Tongue (tissue), 2 donors: ENCODE measurements around the gene RFFL. TPM values are rescaled to one million over a fixed set of nuclear protein-coding genes. Genes with fewer than 3 reads are reported as not detected.
A peak's percentile ranks its signal among the peaks of the same experiment; 100 is the strongest.

Source experiments
- DNase-seq: peaks from one replicate; pipeline ENCODE4 v3.0.0-alpha.2; 2015
- total RNA-seq: library from RNA; depleted of rRNA; stranded (reverse); fragments of >200 nt; gene quantifications from one replicate; pipeline ENCODE4 v1.2.3, GENCODE V29; 2014

Gene RFFL
- total RNA-seq, 1 donor from 2014 or later: 31.6 TPM

DNA sequence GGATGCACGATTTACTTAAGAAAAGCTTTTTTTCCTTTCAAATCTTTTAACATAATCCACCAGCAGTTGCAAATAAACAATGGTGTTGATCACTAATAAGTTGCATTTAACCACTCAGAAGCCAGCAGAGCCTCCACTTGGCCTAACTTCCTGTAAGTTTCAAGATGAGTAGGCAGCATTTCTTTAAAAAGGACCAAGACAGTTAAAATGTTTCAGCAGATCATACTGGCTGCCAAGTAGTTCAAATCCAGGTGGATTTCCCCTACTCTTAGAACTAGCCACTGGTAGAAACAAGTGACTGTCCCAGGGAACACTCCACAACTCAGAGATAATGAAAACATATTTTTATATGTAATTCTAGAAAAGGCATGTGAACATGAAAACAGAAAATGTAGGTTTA lies 17.0 kb upstream of the RFFL start:
- no peak for DNase-seq

DNA sequence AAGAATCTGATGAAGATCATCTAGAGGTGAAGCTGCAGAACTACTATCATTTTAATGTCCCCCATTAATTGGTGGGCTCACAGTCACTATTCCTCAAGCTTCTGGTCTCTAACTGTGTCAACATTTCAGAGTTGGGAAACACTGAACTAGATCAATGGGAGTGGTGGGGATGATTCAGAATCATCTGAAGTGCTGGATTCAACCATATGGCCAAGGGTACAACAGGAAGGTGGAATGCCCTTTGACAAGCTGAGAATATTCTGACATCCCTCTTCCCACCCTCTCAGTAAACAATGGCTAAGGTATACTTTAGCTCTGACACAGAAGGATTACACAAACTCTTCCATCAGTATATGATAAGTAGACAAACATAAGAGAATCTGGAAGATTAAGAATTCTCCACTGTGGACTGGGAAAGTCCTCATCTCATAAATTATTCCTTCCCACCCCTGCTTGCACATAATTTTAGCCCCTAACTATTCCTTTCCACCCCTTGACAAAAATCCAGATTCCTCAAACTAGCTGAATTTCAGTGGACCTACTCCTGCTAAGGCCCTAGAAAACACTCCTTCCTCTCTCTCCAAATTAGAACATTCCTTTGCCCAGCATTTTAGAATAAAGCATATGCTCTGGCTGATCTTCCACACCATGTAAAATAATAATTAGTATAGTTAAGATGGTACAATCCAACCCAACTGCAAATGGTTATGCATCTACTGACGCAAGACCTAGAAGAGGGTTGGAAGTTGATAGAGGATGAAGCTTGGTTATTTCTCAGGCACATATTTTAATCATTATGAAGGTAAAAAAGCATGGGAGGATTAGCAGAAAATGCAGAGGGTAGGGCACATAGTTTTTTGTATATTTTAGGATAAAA lies 16.3 kb upstream of the RFFL start:
- DNase-seq: no peak

DNA sequence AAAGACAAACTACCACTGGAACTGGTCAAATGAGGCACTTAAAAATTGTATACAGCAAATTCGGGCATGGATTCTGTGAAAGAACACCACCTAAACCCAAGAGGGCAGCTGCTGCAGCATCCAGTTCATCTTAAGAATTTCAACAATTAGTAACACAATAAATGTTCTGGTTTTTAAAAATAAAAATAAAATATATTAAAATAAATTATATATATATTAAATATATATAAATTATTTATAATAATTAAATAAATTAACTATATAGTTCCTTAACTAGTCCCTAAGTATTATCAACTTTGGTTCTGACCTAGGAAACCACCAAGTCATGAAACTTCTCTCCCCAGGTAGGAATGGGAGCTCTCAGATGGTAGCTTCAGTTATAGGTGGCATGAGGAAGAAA lies 13.4 kb upstream of the RFFL start:
- DNase-seq: no peak

DNA sequence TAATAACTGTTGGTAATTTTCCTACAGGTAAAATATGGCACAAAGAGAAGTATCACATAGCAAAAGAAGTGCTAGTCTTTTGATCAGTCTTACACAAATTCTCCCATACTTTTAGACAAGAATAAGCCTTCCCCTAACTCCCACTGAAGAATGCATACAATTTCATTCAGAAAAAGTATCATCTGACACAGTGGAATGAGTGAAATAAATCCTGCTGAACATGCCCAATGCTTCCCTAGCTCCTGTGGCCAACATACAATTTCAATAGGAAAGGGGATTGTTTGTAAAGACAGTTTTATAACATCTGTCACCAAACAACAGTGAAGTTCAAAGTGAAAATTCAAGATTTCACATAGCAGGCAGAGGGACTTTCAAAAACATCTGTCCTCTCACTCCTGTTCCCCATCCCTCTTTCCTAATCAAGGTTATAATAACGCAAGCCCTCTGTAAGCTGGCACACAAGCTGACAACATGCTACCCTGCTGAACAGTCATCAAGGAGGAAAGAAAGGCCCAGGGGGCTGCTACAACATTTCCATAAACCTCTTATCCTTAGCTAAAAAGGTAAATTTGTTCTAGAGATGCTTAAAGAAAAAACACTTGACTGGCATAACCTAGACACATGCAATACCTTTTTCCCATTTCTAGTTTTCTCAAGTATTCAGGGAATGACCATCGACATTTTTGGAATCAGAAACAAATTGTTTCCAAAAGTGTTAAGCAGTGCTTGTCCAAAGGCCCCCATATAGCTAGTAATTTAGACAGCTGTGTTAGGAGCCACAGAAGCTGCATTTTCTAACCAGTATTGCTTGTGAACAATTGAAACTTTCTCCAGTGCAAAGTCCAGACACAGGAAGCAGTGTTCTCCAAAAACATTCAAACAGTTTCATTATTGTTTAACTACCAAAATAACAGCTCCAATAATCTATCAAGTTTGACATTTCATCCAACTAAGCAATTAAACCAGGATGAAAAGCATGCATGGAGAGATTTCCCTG lies 11.5 kb upstream of the RFFL start:
- DNase-seq: peak; percentile 17

DNA sequence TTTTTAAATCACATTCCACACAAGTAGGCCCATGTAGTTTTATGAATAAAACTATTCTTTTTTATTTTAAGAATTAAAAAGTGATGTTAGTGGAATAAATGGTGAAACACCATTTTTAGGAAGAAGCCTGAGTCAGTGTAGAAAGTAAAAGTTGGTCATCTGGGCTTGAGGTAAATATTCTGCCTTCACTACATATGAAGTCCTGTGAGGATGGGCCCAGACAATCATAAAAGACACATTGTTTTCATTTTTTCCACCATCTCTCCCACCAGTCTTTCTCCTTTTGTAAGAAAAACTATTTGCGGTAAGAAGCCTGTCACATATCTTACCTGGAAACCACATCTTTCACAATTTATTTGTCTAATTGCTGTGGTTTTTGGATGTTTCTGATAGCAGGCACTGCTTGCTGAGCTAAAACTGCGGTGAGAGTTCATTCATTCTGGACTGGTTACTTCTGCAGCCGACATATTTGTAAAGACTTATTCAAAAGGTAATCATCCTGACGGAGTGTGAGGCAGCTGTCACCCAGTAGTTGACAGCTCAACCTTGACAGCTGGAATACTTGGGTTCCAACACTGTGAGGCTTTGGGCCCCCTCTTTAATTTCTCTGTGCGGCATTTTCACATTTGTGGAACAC lies 10.6 kb upstream of the RFFL start:
- no peak for DNase-seq

DNA sequence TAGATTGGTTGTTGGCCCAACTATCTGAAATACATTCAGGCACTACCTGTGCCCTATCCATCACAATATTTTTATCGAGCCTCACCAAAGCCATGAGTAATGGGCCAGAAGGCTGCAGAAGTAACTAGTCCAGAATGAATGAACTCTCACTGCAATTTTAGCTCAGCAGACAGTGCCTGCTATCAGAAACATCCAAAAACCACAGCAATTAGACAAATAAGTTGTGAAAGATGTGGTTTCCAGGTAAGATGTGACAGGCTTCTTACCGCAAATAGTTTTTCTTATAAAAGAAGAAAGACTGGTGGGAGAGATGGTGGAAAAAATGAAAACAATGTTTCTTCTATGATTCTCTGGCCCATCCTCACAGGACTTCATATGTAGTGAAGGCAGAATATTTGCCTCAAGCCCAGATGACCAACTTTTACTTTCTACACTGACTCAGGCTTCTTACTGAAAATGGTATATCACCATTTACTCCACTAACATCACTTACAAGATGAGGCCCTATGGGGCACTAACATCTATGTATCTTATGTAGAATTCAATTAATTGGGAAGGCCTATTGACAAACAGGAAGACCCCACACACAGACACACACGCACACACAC lies 9.8 kb upstream of the RFFL start:
- no peak for DNase-seq

DNA sequence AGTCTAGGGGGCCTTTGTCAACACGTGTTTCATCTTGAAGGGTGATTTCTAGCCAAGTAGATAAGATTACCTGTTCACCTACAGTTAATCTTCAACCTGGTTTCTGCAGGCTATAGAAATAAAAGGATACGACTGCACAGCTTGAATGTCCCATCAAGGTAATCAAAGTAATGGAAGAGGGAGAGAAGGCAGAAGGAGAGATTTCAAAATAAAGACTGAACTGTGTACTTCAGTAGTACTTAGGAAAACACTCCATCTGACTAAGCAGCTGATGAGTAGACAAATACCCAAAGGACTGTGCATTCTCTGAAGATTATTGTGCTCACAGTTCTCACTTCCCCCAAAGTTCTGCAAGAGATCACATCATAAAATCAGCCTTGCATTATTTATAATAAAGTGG lies 5.8 kb upstream of the RFFL start:
- no peak for DNase-seq

DNA sequence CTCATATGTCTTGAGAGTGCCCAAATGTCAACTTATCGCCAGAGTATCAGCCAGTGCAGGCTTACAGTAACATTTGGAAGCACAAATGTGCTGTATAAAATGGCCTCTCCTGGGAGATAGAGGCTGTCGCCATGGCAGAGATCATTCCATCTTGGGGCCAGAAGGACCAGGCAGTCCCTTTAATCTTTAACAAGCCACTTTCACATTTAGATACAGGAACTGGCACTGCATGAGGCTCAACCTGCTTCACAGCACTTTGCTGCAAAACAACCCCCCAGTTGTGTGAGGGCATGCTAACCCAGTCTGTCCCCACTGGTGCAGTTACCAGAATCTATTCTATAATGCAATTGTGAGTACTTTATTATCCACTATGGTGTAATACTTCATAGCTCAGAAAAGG lies 4.7 kb upstream of the RFFL start:
- no peak for DNase-seq

DNA sequence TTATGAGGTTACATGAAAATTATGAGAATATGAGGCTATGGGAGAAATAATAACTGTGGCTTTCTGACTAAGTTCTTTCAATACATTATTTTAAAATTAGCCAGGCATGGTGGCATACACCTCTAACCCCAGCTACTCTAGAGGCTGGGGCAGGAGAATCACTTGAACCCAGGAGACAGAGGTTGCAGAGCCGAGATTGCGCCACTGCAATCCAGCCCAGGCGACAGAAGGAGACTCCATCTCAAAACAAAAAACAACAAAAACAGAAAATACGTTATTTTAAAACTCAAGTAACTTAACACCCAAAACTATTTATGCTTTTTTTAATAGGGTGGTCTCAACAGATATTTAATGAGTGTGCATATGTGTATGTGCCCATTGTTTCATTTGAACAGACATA lies 2.4 kb upstream of the RFFL start:
- DNase-seq: no peak

DNA sequence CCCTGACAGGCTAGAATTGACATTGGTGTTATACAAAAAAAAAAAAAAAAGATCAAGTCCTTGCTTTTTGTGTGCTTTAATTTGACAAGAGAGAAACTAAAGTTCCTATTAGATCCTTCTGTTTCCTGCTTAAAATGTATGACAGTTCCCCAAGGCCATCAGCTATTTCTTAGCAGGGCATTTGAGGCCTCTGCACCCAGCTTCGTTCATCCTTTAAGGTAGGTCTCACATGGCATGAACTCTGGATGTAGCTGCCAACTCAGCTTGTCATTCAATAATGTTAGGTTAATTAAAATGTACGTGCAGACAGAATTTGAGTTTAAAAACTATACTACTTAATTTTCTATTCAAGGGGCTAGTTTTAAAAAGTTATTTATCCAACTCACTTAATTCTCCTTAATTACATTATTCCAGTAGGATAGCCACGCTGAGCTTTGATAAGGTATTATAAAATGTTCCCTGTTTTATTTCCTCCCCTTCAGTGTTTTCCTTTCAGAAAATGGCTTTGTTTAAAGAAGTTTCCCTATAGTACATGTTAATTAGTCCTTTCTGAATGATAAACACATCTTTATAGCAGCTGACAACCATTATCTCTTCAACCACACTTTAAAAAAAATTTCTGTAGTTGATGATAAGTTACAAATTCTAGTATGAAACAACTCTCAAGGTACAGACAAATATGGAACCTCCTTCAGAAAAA lies 1.2 kb upstream of the RFFL start:
- DNase-seq: no peak

DNA sequence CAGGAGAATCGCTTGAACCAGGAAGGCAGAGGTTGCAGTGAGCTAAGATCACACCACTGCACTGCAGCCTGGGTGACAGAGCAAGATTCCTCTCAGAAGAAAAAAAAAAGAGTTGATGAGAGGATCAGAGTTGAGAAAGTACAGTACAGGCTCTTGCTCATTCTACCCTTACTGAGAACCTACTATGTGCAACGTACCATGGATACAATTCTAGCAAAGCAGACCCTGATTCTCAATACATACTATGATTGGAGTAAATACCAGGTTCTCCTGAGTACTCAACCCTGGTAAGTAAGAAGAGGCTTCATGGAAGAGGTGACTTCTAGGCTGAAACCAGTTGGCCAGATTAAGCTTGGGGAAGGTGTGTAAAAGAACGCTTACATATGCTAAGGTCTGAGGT lies 1.2 kb downstream of the RFFL start:
- DNase-seq: no peak

DNA sequence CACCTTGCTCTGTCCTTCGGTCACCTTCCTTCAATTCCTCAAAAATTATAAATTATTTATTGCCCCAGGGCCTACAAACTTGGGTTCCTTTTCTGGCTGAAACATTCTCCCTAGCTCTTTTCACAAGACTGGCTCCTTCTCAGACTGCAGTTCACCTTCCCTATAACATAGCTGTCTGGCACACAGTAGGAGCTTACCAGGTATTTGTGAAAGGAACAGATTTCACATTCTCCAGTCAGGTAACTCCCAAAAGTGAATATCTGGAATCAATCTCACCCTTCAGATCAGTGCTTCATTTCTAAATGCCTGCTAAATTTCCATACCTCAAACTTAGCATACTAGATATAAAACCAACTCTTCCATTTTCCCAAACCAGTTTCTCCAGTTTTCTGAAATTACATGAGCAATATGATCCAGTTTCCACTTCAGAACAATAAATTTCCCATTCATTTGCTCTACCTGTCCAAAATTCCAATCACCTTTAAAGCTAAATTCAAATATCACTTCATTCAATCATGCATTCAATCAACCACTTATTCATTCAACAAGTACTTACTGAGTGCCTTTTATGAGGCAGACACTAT lies 6.1 kb downstream of the RFFL start:
- DNase-seq: no peak

DNA sequence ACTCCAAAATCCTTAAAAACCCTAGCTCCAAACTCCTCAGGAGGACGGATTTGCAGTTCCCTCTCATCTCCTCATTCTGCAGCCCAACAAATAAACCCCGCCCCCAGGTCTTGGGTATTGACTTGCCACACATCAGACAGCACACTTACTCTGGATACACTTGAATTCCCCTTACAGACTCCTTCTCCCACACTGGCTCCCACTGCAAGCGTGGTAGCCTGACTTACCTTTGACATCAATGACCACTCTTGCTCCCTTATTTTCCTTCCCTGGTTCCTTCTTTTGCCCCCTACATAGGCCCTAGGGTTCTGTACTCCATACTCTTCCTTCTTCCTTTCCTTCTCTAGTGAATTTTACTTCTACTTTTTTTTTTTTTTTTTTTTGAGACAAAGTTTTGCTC lies 7.5 kb downstream of the RFFL start:
- no peak for DNase-seq

DNA sequence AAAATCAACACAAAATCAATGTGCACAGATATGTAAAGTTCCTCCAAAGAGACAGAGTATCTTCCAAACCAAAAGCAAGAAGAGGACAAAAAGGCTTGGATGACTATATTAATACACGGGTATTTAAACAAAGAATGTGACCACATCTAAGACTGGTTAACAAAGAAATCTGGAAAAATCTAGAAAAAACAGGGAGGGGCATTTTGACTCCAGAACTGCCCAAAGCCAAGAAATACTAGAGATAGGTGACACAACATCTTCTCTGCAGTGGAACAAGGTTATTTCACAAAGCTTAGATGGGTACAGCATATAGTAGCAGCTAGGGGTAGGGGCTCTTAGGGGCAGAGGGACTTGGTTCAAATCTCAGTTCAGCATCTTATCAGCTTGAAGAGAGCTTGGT lies 10.3 kb downstream of the RFFL start:
- no peak for DNase-seq

DNA sequence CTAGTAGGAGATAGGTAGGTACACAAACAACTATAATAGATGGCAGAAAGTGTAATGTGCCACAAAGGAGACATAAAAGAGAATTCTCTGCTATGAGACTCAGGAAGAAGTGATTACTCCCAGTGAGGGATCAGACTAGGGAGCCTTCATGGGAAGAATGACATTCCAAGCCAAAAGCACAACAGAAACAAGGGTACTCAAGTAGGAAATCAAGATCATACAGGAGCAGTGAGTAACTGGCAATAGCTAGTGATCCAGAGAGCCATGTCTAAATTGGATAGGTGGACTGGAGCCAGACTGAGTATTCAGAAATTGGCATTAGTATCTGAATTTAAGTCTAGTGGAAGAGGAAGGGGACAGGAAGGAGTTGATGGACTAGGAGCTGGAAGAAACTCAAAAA lies 10.7 kb downstream of the RFFL start:
- no peak for DNase-seq

DNA sequence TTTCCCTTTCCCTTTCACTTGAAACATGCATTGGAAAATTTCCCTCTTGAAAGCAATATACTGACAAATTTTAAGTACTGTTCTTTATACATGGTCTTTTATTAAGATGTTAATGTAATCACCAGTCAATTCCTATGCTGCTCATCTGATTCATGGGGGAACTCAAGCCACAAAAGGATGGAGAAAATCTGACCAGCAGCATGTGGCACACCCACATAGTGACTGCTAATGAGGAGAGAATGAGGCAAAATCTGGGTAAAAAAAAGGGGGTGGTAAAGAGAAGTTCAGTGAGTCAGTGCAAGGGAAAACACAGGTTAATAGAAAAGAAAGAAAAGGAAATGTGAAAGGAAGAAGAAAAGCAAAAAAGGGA lies 11.3 kb downstream of the RFFL start:
- no peak for DNase-seq

DNA sequence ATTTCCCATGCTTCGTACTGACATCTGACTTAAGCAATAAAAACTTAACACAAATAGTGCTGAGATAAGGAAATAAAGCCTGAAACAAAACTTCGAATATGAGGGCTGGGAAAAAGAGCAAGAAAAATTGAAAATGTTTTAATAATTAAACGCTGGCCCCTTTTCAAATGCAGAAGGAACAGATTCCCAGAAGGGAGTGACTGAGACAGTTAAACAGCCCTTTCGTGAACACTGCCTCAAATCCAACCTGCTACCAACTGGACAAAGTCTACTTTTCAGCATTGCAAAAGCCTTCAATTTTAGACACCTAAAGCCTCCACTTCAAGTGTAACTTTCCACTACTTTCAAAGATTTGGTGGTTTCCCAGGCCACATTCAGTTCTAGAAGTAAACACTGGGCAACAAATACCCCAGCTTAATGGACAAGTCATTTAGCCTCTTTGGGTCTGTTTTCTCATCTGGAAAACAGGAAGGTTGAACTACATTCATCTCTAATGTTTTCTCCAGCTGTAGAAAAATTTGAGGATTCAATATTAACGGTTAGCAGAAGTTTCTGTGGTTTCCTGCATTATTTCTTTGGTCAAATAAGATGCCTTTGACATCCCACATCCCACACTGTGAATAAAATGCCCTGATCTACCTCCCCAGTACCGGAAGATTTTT lies 11.8 kb downstream of the RFFL start:
- no peak for DNase-seq

DNA sequence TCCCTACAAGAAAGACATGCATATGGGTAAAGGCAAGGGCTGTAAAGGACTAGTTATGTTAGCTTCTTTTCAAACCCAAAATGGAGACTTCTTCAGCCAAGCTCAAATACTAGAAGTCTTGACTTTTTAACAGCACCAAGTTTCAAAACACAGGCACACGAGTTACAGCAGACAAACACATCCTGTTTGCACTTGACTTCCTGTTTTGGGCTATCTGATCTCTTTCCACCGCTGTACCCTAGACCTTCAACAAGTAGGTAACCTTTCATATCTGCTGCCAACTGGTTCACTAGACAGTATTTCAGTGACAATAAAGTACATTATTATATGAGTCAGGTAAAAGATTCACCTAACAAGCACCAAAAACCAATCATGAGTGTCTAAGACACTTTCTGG lies 12.3 kb downstream of the RFFL start:
- DNase-seq: no peak

DNA sequence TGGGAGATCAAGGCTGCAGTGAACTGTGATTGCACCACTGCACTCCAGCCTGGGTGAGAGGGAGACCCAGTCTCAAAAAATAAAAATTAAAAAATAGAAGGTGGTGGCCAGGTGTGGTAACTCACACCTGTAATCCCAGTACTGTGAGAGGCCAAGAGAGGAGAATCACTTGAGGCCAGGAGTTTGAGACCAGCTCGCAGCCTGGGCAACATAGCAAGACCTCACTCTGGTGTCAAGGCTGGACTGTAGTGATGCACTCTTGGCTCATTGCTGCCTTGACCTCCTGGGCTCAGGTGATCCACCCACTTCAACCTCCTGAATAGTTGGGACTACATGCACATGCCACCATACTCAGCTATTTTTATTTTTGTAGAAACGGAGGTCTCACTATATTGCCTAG lies 13.3 kb downstream of the RFFL start:
- DNase-seq: no peak

DNA sequence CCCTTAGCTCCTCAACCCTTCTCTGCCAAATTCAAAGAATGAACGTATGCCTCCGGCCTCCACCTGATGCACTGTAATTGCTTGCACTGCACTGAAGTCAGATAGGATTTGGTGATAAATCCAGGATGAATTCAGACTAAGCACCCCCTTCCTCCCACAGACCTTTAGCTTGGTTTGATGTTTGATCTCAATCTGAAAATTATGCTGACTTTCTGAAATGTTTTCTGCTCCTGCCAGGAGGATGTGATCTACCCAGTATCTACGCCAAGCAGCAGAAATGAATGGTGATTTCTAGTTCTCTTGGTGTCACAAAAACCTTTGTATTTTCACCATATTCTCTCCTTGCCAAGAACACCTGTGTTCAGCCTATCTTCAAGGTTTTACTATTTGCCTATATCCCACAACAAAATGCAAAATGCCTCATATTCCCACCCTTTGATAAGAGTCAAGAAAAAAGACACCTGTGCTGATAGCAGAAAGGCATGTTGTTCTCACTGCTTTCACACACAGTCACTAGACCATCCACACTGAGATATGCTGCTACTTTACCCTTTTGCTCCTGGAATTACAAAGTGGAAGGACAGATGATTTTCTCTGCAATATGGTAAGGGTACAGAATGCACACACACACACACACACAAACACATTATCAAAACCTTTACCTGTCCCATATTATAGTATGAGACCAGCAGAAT lies 14.7 kb downstream of the RFFL start:
- no peak for DNase-seq
